HG03095 (cell line): ENCODE measurements around the gene NUDT14.

Experiments used
- ATAC-seq: cut with Tn5 transposase; IDR thresholded peaks from one replicate; pipeline ENCODE4 v1.9.1; 2021; ENCODE audit warnings: moderate library complexity; ENCODE audit not compliant: unreplicated experiment

The NUDT14 gene

DNA sequence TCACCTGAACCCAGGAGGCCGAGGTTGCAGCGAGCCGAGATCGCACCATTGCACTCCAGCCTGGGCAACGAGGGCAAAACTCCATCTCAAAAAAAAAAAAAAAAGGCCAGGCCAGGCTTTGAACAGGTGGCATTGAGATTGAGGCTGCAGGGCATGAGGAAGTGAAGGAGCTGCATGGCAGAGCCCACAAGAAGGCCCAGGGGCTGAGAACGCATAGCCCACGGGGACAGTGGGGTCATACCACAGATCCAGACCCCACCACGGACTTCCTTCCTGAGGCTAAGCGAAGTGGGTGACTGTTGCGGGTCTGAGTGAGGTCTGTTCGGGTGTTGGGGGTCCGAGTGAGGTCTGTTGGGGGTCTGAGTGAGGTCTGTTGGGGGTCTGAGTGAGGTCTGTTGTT, 20.3 kb downstream of the NUDT14 start:
- no peak for ATAC-seq

DNA sequence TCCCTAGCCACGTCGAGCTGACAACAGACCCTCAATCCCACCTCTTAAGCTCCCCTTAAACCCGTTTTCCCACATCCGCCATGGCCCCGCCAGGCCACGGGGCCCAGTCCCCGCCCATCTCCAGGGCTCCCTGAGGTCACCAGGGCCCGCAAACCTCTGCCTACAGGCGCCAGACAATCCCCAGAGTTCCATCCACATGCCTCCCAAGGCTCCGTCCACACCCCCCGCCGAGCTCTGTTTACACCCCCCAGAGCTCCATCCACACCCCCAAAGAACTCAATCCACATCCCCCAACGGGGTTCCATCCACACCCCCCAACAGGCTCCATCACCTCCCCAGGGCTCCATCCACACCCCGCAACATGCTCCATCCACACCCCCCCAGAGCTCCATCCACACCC, 21.8 kb downstream of the NUDT14 start:
- no peak for ATAC-seq

DNA sequence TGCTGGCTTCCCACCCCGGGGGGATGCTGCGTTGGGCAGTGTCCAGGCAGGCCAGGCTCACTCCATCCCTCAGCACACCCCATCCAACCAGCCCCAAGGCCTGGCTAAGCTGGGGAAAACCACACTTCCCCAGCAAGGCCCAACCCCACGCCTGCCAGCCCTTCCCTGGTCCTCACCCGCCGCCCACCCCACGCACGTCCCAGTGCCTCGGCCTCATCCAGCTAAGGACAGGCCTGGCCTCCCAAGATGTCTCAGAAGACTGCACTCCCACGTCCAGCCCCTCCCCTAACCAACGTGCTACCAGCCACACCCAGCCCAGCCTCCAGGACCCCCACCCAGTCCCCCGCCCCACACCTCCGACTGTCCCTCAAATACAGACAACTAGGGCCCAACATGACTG, 22.3 kb downstream of the NUDT14 start:
- ATAC-seq = no peak

DNA sequence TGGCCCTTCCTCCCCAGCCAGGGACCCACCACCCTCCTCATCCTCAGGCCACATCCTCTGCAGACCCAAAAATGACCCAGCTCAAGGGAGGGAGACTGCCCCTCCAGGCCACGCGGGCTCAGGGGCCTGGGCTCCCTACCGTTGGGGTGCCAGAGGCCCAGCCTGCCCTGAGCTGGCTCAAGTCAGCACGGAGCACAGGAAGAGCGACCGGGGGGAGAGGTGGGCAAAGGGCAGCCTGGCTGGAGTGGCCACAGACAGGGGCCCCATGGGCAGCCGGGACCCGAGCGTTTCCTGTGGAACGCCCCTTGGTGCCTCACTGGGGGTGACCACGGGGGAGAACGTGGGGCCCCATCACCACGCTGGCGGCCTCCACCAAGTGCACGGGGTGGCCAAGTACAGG, 23.2 kb downstream of the NUDT14 start:
- no peak for ATAC-seq

DNA sequence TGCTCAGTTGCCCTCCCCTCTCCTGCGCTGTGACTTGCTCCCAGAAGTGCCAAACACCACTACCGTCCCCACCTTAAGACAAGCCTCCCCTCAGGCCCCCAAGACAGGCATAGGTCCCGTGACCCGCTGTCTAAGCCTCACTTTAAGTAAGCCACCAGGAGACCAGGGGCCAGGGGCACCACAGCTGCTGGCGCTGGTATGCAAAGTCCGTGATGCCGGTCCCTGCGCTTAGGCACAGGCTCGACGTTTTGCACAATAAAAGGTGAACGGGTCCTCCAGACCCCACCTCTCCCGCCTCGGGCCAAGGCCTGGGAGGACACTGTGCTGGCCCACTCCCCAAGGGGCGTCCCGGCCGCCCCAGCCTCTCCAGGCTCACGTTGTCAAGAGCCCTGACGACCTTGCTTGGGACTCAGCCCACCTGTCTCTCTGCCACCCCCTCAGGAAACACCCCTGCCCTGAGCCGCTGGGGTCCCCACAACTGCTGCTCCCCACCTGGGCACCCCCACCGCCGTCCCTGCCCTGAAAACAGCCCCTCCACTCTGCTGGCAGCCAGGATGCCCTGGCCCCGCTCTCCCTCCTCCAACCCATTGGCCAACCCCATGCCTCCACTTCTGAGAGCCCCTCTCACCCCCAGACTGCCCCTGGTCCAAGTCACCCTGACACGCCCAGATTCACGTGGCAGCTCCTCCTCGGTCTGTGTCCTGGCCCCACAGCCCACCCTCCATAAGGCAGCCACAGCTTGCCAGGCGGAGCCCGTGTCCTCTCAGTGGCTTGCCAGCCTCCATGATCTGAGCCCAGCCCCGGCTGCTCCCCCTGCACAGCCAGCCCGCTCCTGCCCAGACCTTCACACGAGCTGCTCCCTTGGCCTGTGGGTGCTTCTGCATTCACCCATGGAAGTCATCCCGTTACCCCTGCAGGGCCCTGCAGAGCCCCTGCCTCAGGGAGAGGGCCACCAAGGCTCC, 24.4 kb downstream of the NUDT14 start:
- no peak for ATAC-seq

DNA sequence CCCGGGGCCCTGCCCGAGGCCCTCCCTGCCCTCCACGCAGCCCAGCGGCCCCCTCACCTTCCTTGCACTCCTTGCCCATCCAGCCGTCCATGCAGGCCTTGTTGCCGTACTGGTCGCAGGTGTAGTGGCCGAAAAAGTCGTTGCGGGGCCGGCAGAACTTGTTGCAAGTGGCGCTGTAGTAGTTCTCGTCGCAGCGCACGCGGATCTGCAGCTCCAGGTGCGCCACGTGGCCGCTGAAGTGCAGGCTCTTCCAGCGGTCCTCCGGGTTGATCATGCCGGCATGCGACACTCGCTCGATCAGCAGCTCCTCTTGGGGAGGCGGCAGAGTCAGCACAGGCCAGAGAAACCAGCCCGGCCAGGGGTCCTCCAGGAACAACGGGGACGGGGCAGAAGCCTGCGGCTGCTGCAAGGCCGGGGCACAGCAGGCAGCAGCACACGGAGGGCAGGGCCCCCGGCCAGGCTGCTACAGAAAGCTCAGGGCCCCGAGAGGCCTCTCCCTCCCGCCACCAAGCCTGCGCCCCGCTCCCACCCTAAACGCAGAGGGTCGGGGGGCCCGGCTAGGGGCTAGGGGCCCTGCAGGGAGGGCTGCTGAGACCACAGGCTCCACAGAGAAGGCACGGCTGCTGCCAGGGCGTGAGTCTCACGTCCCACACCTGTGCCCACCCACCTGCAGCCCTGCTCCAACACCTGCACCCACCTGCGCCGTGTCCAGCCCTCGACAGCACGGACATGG, 25.3 kb downstream of the NUDT14 start:
- ATAC-seq = no peak

DNA sequence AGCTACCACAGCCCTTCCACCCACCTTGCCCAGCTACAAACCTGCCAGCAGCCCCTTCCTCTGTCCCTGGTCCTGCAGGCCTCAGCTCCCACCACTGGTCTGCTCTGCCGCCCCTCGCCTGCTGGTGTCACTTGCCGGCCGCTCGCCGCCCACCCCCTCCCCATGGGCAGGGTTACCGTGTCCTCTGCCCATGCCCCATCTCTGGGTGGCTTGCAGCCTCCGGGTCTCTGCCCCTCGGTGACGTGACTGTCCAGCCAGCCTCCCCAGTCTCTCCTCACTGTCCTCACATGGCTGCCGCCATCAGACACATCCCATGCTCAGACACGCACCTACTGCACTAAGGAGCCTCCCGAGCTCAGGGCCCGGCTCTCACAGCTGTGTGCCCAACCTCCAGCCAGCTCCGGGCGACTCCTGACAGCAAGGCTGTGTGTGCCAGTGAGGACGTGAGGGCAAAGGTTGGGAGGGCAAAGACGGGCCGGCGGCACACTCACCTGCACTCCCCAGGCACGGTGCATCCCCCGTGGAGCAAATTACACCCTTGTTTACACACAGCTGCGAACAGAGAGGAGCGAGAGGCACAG, 26.0 kb downstream of the NUDT14 start:
- no peak for ATAC-seq

DNA sequence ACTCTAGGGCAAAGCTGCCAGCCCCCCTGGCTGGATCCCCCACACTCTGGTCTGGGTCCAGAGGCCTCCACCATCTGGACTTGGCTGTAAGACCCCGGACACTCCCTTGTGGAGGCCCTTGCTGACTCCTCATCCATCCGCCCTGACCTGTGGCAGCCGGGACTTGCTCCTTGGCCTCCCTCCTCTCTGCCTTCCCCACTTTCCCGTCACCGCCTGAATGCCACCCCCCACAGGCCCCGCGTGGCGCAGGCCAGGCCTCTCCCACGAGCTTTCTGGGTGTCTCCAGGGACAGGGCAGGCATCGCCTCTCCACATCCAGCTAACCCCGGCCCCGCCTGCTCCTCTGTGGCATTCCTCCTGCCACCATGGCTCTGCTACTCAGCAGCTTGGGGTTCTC, 26.6 kb downstream of the NUDT14 start:
- ATAC-seq = no peak

DNA sequence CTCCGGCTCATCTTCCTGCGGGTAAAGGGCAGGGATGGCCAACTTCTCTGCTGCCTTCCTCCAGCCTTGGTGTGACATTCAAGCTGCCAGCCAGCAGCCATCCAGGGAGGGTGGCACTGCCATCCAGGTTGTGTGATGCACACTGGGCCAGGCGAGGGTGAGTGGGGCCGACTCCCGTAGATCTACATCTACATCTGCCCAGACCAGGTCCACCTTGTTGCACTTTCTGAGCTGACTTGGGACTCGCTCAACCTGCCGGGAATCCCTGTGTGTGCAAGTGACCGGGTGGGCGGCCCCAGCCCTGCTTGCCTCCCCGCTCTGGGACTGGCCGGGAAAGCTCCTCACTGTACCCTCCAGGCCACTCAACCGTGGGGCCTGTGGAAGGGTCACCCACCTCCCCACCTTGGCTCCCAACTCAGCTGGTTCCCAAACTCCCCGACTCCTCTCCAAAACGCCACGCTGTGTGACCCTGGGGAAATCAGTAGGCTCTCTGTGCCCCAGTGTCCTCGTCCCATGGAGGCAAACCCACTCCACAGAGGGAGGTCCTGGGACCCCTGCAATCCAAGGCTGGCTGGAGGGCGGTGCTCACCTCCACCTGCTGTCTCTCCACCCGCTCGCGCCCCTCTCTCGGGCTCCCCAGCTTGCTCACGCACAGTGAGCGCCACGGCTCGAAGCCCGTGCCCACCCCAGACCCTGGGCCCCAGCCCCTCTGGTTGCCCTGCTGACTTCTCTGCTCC, 27.2 kb downstream of the NUDT14 start:
- no peak for ATAC-seq

DNA sequence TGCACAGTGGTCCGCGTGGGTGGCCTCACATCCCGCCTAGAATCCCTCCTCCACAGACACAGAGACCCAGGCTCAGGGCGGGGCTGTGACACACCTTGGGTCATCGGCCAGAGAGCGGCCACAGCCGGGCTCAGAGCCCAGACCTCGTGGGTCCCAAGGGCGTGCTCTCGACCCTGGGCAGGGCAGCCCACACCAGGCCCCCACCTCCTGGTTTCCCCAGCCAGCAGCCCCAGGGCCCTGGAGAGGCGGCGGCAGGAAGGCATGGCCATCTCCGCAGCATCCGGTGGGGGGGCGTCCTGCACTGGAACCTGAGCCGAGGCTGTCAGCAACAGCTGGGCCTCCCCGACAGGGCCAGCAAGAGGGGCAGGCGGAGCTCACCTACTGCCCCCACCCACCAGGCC, 27.8 kb downstream of the NUDT14 start:
- no peak for ATAC-seq

DNA sequence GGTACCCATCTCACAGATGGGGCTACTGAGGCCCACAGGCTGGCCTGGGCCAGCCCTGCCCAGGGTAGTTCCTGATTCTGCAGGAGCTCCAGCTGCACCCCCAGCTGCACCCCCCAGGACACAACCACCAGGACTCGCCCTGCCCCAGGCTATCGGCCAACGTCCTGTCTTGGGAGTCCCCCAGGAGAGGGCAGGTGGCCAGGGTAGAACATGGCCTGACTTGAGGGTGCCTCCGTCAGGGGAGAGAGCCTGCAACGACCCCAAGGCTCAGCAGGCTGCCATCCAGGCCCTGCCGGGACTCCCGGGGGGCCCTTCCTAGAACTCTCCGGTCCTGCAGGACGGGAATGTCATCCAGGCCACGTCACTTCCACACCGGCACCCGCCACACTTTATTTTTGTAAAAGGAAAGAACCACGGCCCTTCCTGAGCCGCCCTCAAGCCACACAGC, 28.3 kb downstream of the NUDT14 start:
- no peak for ATAC-seq

DNA sequence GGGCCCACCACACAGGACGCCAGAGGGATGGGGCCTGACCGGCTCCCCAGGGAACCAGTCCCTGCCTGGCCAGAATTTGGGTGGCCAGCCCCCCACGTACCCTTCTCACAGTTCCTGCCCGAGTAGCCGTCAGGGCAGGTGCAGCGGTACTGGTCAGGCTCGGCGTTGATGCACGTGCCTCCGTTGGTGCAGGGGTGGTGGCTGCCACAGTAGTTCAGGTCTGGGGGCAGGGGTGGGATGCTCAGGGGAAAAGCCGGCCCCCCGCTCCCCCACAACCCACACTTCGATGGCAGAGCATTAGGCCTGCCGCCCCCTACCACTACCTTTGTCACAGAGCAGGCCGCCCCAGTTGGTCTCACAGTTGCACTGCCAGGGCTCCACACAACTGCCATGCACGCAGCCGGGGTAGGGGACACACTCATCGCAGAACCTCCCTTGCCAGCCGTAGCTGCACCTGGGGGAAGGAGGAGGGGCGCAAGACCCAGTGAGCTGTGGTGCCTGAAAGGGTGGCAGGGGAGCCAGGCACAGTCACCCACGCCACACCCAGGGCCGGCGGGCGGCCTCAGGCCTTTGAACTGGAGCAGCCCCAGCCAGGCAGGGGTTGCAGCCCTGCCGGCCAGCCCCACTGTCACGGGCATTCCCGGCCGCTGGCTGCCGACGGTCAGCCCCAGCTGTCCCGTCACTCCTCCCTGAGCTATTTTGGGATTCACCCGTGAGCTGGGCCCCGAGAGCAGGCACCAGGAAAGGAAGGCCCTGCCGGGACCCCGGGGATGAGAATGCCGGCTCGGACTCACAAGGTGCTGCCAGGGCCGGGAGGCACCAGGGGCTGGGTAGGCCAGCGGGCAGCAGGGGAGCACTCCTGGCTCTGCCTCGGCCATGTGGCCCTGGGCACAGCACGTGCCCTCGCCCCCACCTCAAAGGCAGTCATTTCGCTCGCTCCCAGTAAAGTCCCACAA, 29.0 kb downstream of the NUDT14 start:
- ATAC-seq = no peak

DNA sequence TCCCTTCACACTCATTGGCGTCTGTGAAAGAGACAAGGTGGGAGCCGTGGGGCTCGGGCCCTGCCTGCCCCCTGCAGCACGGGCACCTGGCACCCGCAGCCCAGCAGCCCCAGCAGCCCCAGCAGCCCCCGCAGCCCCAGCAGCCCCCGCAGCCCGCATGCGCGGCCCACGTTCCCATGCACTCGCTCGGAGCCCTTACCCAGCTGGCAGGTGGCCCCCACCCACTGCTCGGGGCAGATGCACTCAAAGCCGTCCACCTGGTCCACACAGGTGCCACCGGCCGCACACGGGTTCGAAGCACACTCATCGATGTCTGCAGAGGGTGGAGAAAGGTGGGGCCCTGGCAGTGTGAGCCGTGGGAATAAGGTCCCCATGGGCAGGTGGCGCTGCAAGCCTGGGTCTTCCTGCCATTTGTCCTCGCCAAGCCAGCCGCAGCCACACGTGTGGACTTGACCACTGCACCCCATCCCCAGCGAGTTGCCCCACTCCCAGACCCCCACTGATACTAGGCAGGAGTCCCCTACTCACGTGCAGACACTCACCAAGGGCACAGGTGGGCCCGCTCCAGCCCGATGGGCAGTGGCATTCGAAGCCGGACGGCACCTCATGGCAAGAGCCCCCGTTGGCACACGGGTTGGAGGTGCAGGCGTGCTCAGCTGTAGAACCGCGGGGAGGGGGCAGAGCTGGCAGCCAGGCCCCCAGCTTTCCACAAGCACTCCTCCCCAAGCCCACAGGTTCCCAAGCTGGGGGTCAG, 29.9 kb downstream of the NUDT14 start:
- no peak for ATAC-seq

DNA sequence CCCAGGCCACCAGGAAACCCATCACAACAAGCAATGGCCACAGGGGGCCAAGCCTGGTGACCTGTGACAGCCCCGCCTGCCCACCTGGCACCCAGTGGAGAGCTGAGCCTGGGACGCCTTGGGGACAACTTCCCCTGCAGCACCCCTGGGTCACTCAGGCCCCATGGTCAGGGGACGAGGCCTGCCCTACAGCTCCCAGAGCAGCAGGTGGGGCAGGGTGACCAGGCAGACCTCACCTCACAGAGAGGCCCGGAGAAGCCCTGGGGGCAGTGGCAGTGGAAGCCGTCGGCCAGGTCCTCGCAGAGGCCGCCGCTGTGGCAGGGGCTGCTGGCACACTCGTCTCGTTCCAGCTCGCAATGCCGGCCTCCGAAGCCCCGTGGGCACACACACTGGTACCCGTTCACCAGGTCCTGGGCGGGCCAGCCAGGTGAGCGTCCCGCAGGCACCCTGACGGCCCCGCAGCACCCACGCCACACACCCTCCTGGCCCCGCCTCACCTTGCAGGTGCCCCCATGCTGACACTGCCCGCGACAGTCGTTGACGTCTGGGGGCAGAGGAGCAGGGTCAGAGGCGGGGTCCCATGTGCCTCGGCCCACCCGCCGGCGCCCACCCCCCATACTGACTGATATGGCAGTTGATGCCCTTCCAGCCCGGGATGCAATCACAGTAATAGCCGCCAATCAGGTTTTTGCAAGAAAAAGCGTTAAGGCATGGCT, 30.6 kb downstream of the NUDT14 start:
- ATAC-seq = no peak

DNA sequence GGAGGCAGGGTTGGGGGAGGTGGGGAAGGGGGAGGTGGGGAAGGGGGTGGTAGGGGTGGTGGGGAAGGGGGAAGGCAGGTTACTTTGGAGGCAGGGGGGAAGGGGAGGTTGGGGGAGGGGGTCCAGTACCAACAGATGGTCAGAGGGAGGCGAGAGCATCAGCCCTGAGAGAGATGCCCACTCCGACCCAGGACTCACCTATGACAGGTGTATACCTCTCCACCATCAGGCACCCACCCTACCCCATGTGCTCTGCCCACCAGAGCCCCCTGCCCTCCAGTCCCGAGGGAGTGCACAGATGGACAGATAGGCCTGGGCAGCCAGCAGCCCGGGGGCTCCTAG, 31.1 kb downstream of the NUDT14 start:
- no peak for ATAC-seq

DNA sequence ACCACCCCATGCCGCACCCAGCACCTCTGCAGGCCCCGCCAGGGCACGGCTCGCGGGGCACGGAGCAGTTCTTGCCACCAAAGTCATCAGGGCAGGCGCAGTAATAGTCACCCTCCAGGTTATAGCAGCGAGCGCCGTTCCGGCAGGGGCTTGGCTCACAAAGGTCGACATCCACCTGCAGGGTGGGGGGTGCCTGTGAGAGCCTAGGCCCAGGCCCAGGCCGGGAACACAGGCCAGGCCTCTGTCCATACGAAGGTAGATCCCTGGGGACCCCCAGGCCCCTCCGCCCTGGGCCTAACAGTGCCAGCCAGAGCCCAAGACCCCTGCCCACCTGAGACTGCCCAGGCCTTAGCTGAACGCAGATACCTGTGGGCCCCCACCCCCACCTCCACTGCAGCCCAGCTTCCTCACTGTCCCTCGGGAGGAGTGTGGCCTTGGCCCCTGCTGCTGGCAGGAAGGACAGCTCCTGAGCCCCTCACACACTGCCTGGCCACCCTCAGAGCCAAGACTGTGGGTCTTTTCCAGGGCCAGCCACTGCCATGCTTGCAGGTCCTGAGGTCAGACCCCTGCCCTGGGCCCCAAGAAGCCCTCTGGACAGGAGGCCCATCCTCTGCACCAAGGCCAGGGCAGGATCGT, 31.8 kb downstream of the NUDT14 start:
- no peak for ATAC-seq

DNA sequence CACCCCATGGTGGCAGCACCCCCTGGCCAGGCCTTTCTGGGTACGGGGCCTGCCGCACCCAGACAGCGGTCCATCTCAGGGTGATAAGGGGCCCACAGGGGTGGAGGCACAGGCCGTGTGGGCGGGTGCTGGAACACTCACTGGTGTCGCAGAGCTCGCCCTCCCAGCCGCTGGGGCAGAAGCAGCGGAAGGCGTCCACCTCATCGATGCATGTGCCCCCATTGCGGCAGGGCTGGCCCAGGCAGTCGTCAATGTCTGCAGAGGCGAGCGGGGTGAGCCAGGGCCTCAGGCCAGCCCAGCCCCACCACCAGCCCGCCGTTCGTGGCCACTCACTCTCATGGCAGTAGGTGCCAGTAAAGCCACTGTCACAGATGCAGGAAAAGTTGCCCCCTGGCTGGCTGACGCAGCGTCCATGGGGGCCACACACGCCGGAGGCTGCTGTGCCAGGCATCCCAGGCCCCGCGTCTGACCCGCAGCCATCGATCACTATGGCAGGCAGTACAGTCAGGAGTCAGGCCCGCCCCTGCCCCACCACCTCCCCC, 32.4 kb downstream of the NUDT14 start:
- ATAC-seq = no peak
